Activated T-cell treated with anti-CD3 and anti-CD28 coated beads, Interleukin-2, amount 50 U/mL, for 24 hours (primary cell): ENCODE measurements around the gene RIMBP2.

Source experiments
- DNase-seq: peaks from one replicate; pipeline ENCODE4 v3.0.0-alpha.2; 2020
- H3K27ac Mint-ChIP-seq: 2 replicates; pipeline ENCODE4 v1.8.0; 2020; ENCODE audit warnings: mild to moderate bottlenecking, mixed read lengths
- H3K27me3 Mint-ChIP-seq: 2 replicates; pipeline ENCODE4 v1.8.0; 2020; ENCODE audit warnings: mixed read lengths
- H3K36me3 Mint-ChIP-seq: 2 replicates; pipeline ENCODE4 v1.8.0; 2020; ENCODE audit warnings: low read depth, mixed read lengths
- H3K4me1 Mint-ChIP-seq: 2 replicates; pipeline ENCODE4 v1.8.0; 2020; ENCODE audit warnings: low read depth, mixed read lengths
- H3K4me3 Mint-ChIP-seq: 2 replicates; pipeline ENCODE4 v1.8.0; 2020; ENCODE audit warnings: mild to moderate bottlenecking, moderate library complexity, mixed read lengths
- H3K9me3 Mint-ChIP-seq: 2 replicates; pipeline ENCODE4 v1.8.0; 2020; ENCODE audit warnings: mixed read lengths

Gene RIMBP2

DNA sequence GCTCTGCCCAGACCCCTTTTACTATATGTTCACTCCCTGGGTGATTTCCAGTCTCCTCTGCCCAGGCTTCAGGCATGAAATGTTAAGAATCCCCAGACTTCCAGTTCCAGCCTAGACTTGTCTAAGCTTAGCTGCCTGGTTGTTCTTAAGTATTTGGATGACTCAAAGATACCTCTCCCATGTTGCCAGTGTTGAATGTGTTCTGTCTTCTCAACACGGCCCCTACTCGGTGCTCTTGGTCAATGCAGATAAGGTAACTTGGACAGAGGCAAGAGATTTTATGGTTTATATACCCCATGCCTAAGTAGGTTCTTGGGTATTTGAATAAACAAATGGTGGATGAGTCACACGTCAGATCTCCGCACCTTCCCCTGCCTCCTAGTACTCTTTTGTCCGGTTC lies 364.8 kb downstream of the RIMBP2 start:
- H3K4me3 Mint-ChIP-seq = no peak overlapping the region
- H3K9me3 Mint-ChIP-seq = no peaks in the 10 kb centered on the region
- no peaks in the 10 kb centered on the region for H3K36me3 Mint-ChIP-seq
- no peak for DNase-seq
- no peaks in the 10 kb centered on the region for H3K4me1 Mint-ChIP-seq
- peaks cover 5% of the 10 kb centered on the region for H3K27me3 Mint-ChIP-seq
- no peak overlapping the region for H3K27ac Mint-ChIP-seq

- Mint-ChIP-seq H3K9me3 (no peaks in the 10 kb centered on the region), H3K36me3 (no peaks in the 10 kb centered on the region), H3K4me3 (no peak overlapping the region), H3K27ac (no peak overlapping the region), H3K4me1 (no peaks in the 10 kb centered on the region), H3K27me3 (peaks cover 5% of the 10 kb centered on the region)
- DNase-seq = no peak
Measured at GRCh38 chr12:130350715-130351114, 365.4 kb downstream of the RIMBP2 start.

DNA sequence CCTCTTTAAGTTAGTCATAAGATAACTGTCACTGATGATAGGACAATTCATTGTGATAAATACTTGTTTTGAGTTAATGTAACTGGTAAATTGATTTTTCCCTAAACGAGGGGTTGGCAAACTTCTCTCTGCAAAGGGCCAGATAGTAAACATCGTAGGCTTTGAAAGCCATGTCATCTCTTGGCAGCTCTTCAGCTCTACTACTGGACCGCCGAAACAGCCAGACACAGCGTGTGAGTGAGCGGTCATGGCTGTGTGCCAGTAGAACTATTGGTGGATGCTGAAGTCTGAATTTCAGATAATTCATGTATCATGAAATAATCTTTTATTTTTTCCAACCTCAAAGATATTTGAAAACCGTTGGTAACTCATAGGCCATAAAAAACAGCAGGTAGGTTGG lies 368.5 kb downstream of the RIMBP2 start:
- no peaks in the 10 kb centered on the region for H3K9me3 Mint-ChIP-seq
- no peaks in the 10 kb centered on the region for H3K4me1 Mint-ChIP-seq
- H3K4me3 Mint-ChIP-seq = no peak overlapping the region
- H3K27ac Mint-ChIP-seq = no peak overlapping the region
- H3K27me3 Mint-ChIP-seq = peaks cover 5% of the 10 kb centered on the region
- no peaks in the 10 kb centered on the region for H3K36me3 Mint-ChIP-seq
- DNase-seq = no peak
